Measurements from ENCODE around the gene XBP1. TPM values are rescaled to one million over a fixed set of nuclear protein-coding genes. Genes with fewer than 3 reads are reported as not detected.
"Not testable (repeated sequence)": the region's sequence is repeated elsewhere in the genome, so short reads cannot be mapped to it uniquely, and the experiment has no call there.

XBP1 gene
- total RNA-seq, 1 donor from 2014 or later: 255 TPM

- Histone ChIP-seq H3K36me3 (no peaks in the 10 kb centered on the region), H3K27me3 (no peaks in the 10 kb centered on the region), H3K9me3 (no peaks in the 10 kb centered on the region), H3K4me3 (no peak overlapping the region), H3K4me1 (no peaks in the 10 kb centered on the region), H3K27ac (no peak overlapping the region)
- DNase-seq (no peak), ATAC-seq (no peak)
- TF ChIP-seq CTCF (IDR thresholded peaks at IDR 0.05): no peak
- intact Hi-C loops (cut with DNase I): no loop called here
Measured at GRCh38 chr22:28759861-28760560, 40.4 kb downstream of the XBP1 start.

GRCh38 chr22:28754512-28754911 is 45.9 kb downstream of the XBP1 start:
- peaks cover 10% of the 10 kb centered on the region for H3K36me3 ChIP-seq
- H3K4me3 ChIP-seq; H3K27me3 ChIP-seq; ATAC-seq; intact Hi-C loops (cut with DNase I); H3K27ac ChIP-seq; H3K9me3 ChIP-seq; H3K4me1 ChIP-seq; DNase-seq: not testable (repeated sequence)

- peaks cover 40% of the 10 kb centered on the region for H3K36me3 ChIP-seq
- H3K27me3 ChIP-seq: no peaks in the 10 kb centered on the region
- DNase-seq (no peak), ATAC-seq (no peak)
- no peak for TF ChIP-seq CTCF (IDR thresholded peaks at IDR 0.05)
- H3K4me3 ChIP-seq: no peak overlapping the region
- H3K27ac ChIP-seq: no peak overlapping the region
- no peaks in the 10 kb centered on the region for H3K4me1 ChIP-seq
- H3K9me3 ChIP-seq: no peaks in the 10 kb centered on the region
- intact Hi-C loops (cut with DNase I): no loop called here
Measured at GRCh38 chr22:28750471-28750881, 49.9 kb downstream of the XBP1 start.

Other genes with a start within 250 kb of the XBP1 start
- 48.7 TPM for gene TTC28, start 120.7 kb downstream of the XBP1 start, total RNA-seq
- 9.2 TPM for gene CHEK2, start 58.7 kb downstream of the XBP1 start, total RNA-seq
- gene HSCB, start 58.5 kb downstream of the XBP1 start, total RNA-seq: 12.0 TPM
- 19.7 TPM for gene CCDC117, start 27.9 kb downstream of the XBP1 start, total RNA-seq
- 15.8 TPM for gene ZNRF3, start 83.0 kb upstream of the XBP1 start, total RNA-seq